ENCODE measurements around the gene ADAMTS9.

ADAMTS9 gene

DNA sequence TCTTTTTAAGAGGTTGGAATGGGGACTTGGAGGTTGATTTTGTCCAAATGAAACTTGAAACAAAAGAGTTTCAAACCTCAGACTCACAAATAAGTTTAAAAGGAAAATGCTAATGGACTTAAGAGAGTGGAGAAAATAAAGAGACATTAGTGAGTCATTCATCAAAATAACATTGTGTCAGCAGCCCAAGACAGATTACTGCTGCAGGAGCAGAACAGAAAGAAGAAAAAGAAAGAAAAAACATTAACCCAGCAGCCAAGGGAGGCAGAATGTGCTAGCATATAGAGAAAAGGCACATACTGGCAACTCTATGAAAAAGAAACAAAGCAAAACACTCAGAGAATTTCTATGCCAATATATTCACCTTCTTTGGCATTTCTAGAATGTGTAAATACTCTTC is 42.6 kb downstream of the ADAMTS9 start:
- Histone ChIP-seq H2BK15ac (ENCODE audit: low read length) (no peak overlapping the region), H3K18ac (ENCODE audit: low read length) (no peak overlapping the region), H3K4me2 (ENCODE audit: insufficient read depth, low read length, poor library complexity, severe bottlenecking) (no peak overlapping the region), H2BK5ac (ENCODE audit: low read length) (no peak overlapping the region), H3K36me3 (replicated peaks in 1 of 2; ENCODE audit: control insufficient read depth in 2 of 2, insufficient read depth in 2 of 2, low read length in 2 of 2) (peaks cover 11 to 12% of the 10 kb centered on the region in 2 donors), H4K91ac (ENCODE audit: low read depth, low read length, poor library complexity) (no peak overlapping the region), H3K23ac (ENCODE audit: low read depth, low read length, poor library complexity) (no peak overlapping the region), H3K4me1 (ENCODE audit: control insufficient read depth in 2 of 2, insufficient read depth in 1 of 2, low read depth in 1 of 2, low read length in 2 of 2) (peaks cover 13 to 14% of the 10 kb centered on the region in 2 donors), H3K27ac (replicated peaks; ENCODE audit: low read length) (no peak overlapping the region), H2BK120ac (ENCODE audit: low read depth, low read length) (no peak overlapping the region), H2BK12ac (ENCODE audit: low read length) (no peak overlapping the region), H3K14ac (ENCODE audit: low read length) (no peak overlapping the region), H2AFZ (ENCODE audit: low read length) (no peak overlapping the region), H3K4me3 (ENCODE audit: low read length in 2 of 2) (no peak overlapping the region), H3K9ac (ENCODE audit: low read depth, low read length, poor library complexity) (no peak overlapping the region), H3K79me1 (ENCODE audit: low read depth, low read length) (no peaks in the 10 kb centered on the region), H3K4ac (ENCODE audit: low read length) (no peak overlapping the region), H3K27me3 (ENCODE audit: control insufficient read depth in 3 of 3, insufficient read depth in 3 of 3, low read depth in 1 of 3, low read length in 3 of 3) (no peaks in the 10 kb centered on the region), H3K9me3 (replicated peaks in 1 of 2; ENCODE audit: control insufficient read depth in 2 of 2, insufficient read depth in 1 of 2, low read depth in 1 of 2, low read length in 2 of 2) (no peaks in the 10 kb centered on the region), H4K8ac (ENCODE audit: low read depth, low read length) (no peak overlapping the region), H2AK5ac (ENCODE audit: low read depth, low read length) (no peak overlapping the region)
- no peak for DNase-seq (ENCODE audit: low spot score)

DNA sequence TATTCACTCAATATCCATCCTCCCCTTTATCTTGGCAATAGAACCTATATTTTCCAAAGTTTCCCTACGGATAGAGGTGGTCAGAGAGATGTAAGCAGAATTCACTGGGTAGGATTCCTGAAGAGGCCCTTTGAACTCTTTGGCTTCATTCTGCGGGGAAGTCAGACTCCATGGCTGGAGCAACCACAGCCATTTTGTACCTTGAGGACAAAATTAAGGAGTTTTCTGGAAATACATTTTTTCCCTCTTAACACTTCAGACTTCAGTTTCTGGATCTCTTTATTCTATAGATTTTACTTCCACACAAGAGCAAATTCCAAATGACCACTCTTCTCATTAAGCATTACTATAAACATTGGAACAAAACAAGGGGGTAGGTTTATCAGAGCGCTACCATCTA is 43.3 kb downstream of the ADAMTS9 start:
- no peak overlapping the region for H4K8ac ChIP-seq (ENCODE audit: low read depth, low read length)
- H3K4me2 ChIP-seq (ENCODE audit: insufficient read depth, low read length, poor library complexity, severe bottlenecking) = no peak overlapping the region
- no peak overlapping the region for H3K4me3 ChIP-seq (ENCODE audit: low read length in 2 of 2)
- H3K18ac ChIP-seq (ENCODE audit: low read length) = no peak overlapping the region
- no peaks in the 10 kb centered on the region for H3K27me3 ChIP-seq (ENCODE audit: control insufficient read depth in 3 of 3, insufficient read depth in 3 of 3, low read depth in 1 of 3, low read length in 3 of 3)
- H3K14ac ChIP-seq (ENCODE audit: low read length) = no peak overlapping the region
- DNase-seq (ENCODE audit: low spot score) = no peak
- no peak overlapping the region for H2BK12ac ChIP-seq (ENCODE audit: low read length)
- no peaks in the 10 kb centered on the region for H3K79me1 ChIP-seq (ENCODE audit: low read depth, low read length)
- H2BK15ac ChIP-seq (ENCODE audit: low read length) = no peak overlapping the region
- no peaks in the 10 kb centered on the region for H3K9me3 ChIP-seq (replicated peaks in 1 of 2; ENCODE audit: control insufficient read depth in 2 of 2, insufficient read depth in 1 of 2, low read depth in 1 of 2, low read length in 2 of 2)
- H2BK120ac ChIP-seq (ENCODE audit: low read depth, low read length) = no peak overlapping the region
- H2BK5ac ChIP-seq (ENCODE audit: low read length) = no peak overlapping the region
- H4K91ac ChIP-seq (ENCODE audit: low read depth, low read length, poor library complexity) = no peak overlapping the region
- H3K27ac ChIP-seq (replicated peaks; ENCODE audit: low read length) = no peak overlapping the region
- no peak overlapping the region for H3K23ac ChIP-seq (ENCODE audit: low read depth, low read length, poor library complexity)
- H3K4ac ChIP-seq (ENCODE audit: low read length) = no peak overlapping the region
- H3K9ac ChIP-seq (ENCODE audit: low read depth, low read length, poor library complexity) = no peak overlapping the region
- no peak overlapping the region for H2AFZ ChIP-seq (ENCODE audit: low read length)
- H3K36me3 ChIP-seq (replicated peaks in 1 of 2; ENCODE audit: control insufficient read depth in 2 of 2, insufficient read depth in 2 of 2, low read length in 2 of 2) = peaks cover 6 to 7% of the 10 kb centered on the region in 2 donors
- WGBS, 2 donors (ENCODE audit: extremely low coverage in 2 of 2, insufficient read length in 2 of 2, insufficient replicate concordance in 1 of 2) = no CpG with 5 or more reads among the region's 3 CpGs
- no peak overlapping the region for H2AK5ac ChIP-seq (ENCODE audit: low read depth, low read length)
- H3K4me1 ChIP-seq (ENCODE audit: control insufficient read depth in 2 of 2, insufficient read depth in 1 of 2, low read depth in 1 of 2, low read length in 2 of 2) = peaks cover 12 to 13% of the 10 kb centered on the region in 2 donors

DNA sequence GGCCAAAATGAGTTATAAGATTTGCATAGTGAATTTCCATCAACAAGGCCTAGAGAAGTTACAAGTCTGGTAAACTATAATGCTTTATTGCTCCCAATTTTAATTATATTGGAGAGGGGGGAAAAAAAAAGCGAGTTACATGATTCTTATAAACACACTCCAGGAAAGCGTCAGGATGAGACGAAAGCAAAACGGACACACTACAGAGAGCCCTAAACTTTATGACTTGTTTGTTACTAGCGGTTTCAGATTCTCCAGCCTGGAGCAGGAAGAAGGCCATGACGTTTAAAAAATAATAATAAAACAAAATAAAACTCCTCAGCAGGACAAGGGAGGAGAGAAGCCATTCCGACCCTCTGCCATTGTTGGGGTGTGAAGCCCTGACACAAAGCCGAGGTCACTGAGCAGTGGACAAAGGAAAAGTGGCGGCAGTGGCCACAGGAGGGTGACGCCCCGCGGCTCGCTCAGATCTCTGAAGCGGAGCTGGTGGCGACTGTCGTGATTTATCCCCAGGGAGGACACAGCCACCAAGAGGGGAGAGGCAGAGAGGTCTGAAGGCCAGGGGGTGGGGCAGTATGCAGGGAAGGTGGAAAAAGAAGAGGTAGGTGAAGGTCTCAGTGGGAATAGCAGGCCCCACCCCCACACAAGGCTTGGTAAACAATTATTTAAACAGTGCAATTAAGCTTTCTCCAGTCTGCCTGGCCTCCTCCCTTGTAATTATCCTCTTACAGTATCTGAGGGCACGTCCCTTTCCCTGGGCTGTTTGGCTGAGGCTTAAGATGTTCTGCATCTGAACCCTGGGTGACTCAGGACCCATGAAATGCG is 45.3 kb downstream of the ADAMTS9 start:
- Histone ChIP-seq H3K9ac (ENCODE audit: low read depth, low read length, poor library complexity) (no peak overlapping the region), H2BK15ac (ENCODE audit: low read length) (no peak overlapping the region), H2BK12ac (ENCODE audit: low read length) (no peak overlapping the region), H2AK5ac (ENCODE audit: low read depth, low read length) (no peak overlapping the region), H3K36me3 (replicated peaks in 1 of 2; ENCODE audit: control insufficient read depth in 2 of 2, insufficient read depth in 2 of 2, low read length in 2 of 2) (peaks cover 0 to 1% of the 10 kb centered on the region in 2 donors), H4K8ac (ENCODE audit: low read depth, low read length) (no peak overlapping the region), H3K27me3 (ENCODE audit: control insufficient read depth in 3 of 3, insufficient read depth in 3 of 3, low read depth in 1 of 3, low read length in 3 of 3) (no peaks in the 10 kb centered on the region), H3K14ac (ENCODE audit: low read length) (no peak overlapping the region), H3K23ac (ENCODE audit: low read depth, low read length, poor library complexity) (no peak overlapping the region), H3K4me3 (ENCODE audit: low read length in 2 of 2) (no peak overlapping the region), H3K27ac (replicated peaks; ENCODE audit: low read length) (peak overlapping the region; percentile 75), H2BK5ac (ENCODE audit: low read length) (no peak overlapping the region), H4K91ac (ENCODE audit: low read depth, low read length, poor library complexity) (no peak overlapping the region), H3K4me2 (ENCODE audit: insufficient read depth, low read length, poor library complexity, severe bottlenecking) (no peak overlapping the region), H2AFZ (ENCODE audit: low read length) (peak overlapping the region; percentile 60), H3K18ac (ENCODE audit: low read length) (peak overlapping the region; percentile 82), H3K79me1 (ENCODE audit: low read depth, low read length) (no peaks in the 10 kb centered on the region), H3K4me1 (ENCODE audit: control insufficient read depth in 2 of 2, insufficient read depth in 1 of 2, low read depth in 1 of 2, low read length in 2 of 2) (peaks cover 13% of the 10 kb centered on the region in 2 donors), H3K9me3 (replicated peaks in 1 of 2; ENCODE audit: control insufficient read depth in 2 of 2, insufficient read depth in 1 of 2, low read depth in 1 of 2, low read length in 2 of 2) (no peaks in the 10 kb centered on the region), H3K4ac (ENCODE audit: low read length) (no peak overlapping the region), H2BK120ac (ENCODE audit: low read depth, low read length) (no peak overlapping the region)
- no CpG with 5 or more reads among the region's 18 CpGs for WGBS, 2 donors (ENCODE audit: extremely low coverage in 2 of 2, insufficient read length in 2 of 2, insufficient replicate concordance in 1 of 2)
- DNase-seq (ENCODE audit: low spot score) = peak; percentile 48

DNA sequence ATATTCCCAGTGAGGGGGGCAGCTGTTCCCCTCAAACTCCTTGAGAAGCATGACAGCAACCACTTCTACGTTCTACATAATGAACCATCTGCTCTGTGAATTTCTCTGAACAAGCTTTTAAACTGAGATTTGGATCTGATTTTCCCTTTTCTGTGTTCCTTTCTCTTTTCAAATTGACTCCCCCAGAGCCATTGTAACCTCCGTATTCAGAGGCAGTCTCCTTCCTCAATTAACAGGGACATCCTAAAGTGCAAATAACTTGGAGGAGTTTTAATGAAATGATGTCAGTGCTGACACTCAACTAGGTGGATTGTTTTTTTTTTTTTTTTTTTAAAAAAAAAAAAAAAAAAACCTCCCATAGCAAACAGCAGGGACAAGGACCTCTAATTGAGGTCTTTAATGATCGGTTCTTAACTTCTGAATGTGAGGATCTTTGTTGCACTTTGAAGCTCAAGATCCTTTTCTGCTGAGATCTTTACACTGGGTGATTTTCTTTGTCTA is 48.8 kb downstream of the ADAMTS9 start:
- no peak overlapping the region for H2BK120ac ChIP-seq (ENCODE audit: low read depth, low read length)
- no peaks in the 10 kb centered on the region for H3K36me3 ChIP-seq (replicated peaks in 1 of 2; ENCODE audit: control insufficient read depth in 2 of 2, insufficient read depth in 2 of 2, low read length in 2 of 2)
- H3K4me3 ChIP-seq (ENCODE audit: low read length in 2 of 2) = no peak overlapping the region
- peak overlapping the region; percentile 96 for H3K27ac ChIP-seq (replicated peaks; ENCODE audit: low read length)
- no peak overlapping the region for H3K4ac ChIP-seq (ENCODE audit: low read length)
- no peak overlapping the region for H3K9ac ChIP-seq (ENCODE audit: low read depth, low read length, poor library complexity)
- no peak overlapping the region for H3K14ac ChIP-seq (ENCODE audit: low read length)
- H2AFZ ChIP-seq (ENCODE audit: low read length) = no peak overlapping the region
- no peaks in the 10 kb centered on the region for H3K27me3 ChIP-seq (ENCODE audit: control insufficient read depth in 3 of 3, insufficient read depth in 3 of 3, low read depth in 1 of 3, low read length in 3 of 3)
- no peaks in the 10 kb centered on the region for H3K9me3 ChIP-seq (replicated peaks in 1 of 2; ENCODE audit: control insufficient read depth in 2 of 2, insufficient read depth in 1 of 2, low read depth in 1 of 2, low read length in 2 of 2)
- H3K4me2 ChIP-seq (ENCODE audit: insufficient read depth, low read length, poor library complexity, severe bottlenecking) = no peak overlapping the region
- H3K79me1 ChIP-seq (ENCODE audit: low read depth, low read length) = no peaks in the 10 kb centered on the region
- DNase-seq (ENCODE audit: low spot score) = peak; percentile 78
- WGBS, 2 donors (ENCODE audit: extremely low coverage in 2 of 2, insufficient read length in 2 of 2, insufficient replicate concordance in 1 of 2) = no CpG with 5 or more reads among the region's 3 CpGs
- no peak overlapping the region for H2AK5ac ChIP-seq (ENCODE audit: low read depth, low read length)
- H2BK15ac ChIP-seq (ENCODE audit: low read length) = no peak overlapping the region
- H3K4me1 ChIP-seq (ENCODE audit: control insufficient read depth in 2 of 2, insufficient read depth in 1 of 2, low read depth in 1 of 2, low read length in 2 of 2) = peaks cover 13 to 21% of the 10 kb centered on the region in 2 donors
- H2BK12ac ChIP-seq (ENCODE audit: low read length) = no peak overlapping the region
- no peak overlapping the region for H3K23ac ChIP-seq (ENCODE audit: low read depth, low read length, poor library complexity)
- no peak overlapping the region for H4K91ac ChIP-seq (ENCODE audit: low read depth, low read length, poor library complexity)
- no peak overlapping the region for H3K18ac ChIP-seq (ENCODE audit: low read length)
- no peak overlapping the region for H4K8ac ChIP-seq (ENCODE audit: low read depth, low read length)
- H2BK5ac ChIP-seq (ENCODE audit: low read length) = no peak overlapping the region

All from neuronal stem cell (in vitro differentiated cells).